NCI-H748 treated with DMSO at 0.1 percent for 48 hours (cell line): Measurements from ENCODE around the gene ISLR.
"Not testable (repeated sequence)": the region's sequence is repeated elsewhere in the genome, so short reads cannot be mapped to it uniquely, and the experiment has no call there.

Experiments
- DNase-seq: peaks from one replicate; lab custom pipeline; 2025; lab: John Stamatoyannopoulos, UW

Gene ISLR

DNA sequence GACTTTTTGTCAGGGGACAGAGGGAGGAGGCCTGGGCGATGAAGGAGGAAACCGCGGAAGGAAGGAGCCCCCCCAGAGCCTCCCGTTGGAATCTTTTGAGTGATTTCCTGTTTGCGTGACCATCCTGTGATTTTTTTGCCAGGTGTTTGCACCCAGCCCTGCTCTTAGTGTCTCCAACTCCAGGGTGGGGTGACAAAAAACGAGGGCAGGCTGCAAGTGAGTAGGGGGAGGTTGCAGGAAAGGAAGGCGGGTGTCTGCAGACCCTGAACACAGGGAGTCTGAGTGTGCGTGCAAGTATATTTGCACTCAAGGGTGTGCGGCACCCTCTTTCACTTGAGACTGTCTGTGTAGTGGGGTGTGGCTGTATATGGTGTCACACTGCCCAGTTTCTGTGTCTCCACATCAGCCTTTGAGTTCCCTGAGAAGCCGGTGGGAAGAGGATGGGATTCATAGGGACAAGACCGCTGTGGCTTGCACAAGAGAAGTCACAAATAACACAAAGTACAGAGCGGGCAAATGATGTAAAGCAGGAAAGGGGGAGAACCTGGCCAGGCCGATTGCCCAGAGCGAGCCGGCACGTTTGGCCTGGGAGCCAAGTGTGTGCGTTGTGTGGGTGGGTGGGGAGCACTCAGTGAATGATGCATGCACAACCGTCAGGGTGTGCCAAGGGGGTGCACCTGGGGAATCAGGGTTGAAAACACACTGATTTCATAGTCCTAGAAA lies 36.5 kb upstream of the ISLR start:
- DNase-seq = no peak

DNA sequence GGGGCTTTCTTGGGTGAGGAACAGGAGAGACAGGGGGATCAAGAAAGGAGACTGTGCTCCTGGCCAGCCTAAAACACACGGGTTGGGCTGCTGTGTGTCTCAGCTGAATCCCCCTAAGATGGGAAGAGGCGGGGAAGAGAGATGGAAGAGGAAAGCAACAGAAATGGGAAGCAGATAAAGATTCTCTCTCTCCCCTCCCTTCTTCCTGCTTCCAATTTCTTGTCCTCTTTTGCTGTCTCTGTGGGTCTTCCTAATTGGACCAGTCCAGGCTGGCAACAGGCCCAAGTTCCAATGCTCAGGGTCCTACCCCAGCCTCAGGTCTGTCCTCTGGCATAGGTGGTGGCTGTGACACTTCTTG lies 36.0 kb upstream of the ISLR start:
- DNase-seq = no peak

DNA sequence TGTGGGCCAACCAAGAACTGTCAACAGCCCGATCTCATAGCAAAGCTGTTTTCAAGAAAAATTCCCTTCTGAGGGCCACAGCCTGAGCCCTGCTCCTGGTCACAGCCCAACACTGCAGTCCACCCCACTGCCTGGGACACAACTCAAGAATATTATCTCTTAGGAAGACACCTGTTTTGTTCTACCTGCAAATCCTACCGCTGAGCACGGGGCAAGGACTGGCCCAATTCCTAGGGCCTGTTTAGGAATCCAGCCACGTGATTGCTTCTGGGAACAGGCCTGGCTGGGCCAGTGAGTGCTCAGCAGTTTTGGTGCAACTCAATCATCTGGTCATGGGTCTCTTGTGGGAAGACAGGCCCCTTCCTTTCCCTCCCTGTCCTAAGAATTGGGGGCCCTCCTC lies 34.9 kb upstream of the ISLR start:
- DNase-seq = no peak

DNA sequence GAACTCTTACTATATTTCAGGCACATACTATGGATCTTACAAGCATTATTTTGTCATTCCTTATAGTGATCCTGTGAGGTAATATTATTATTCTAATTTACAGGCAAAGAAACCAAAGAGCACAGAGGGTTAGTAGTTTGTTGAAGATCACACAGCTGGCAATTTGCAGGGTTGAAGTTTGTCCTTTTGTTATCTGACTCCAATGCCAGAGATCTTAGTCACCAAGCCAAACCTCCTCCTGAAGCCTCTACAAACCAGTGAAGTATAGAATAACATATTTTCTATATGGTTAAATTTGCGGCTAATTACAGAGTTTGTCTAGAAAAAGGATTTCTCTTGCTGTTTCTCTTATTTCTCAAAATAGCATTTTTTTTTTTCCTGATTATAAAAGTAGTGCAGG lies 31.9 kb upstream of the ISLR start:
- no peak for DNase-seq

DNA sequence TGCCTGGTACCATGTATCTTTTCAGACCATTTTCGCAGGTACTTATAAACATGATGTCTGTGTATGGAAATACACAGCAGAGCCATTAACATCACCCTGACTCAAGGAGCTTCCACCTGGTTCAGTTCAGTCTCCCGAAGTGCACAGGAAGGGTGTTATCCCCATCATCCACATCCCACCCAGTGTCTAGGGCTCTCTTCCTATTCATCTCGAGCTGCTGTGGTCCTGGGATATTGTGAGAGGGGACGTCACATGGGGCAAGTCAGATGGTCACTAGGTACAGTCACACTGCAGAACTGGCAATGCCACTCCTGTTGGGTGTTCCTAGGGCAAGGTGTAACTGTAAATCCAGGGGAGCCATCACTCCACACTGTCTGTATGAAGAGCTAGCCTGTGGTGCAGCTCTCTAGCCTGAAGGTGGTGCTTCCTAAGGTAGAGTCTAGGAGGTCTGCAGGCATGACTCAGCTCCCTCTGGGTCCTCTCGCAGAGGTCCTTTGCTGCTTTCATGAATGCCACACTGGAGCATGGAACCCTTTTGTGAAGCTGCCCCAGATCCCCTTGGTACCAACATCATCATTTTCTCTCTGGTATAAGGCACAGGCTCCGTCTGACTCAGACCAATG lies 29.2 kb upstream of the ISLR start:
- no peak for DNase-seq

DNA sequence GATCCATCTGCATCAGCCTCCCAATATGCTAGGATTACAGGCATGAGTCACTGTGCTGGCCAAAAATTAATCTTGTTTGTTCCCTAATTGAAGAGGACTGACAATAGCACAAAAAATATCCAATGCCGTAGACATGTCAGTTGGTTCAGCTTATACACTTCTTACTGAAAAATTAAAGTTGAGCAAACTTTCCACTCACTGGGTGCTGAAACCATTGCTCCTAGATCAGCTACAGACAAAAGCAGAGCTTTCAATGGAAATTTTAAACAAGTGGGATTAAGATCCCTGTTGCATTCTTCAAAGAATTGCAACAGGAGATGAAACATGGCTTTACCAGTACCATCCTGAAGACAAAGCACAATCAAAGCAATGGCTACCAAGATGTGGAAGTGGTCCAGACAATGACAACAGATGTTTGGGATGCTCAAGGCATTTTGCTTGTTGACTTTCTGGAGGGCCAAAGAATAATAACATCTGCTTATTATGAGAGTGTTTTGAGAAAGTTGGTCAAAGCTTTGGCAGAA lies 27.2 kb upstream of the ISLR start:
- DNase-seq = no peak

DNA sequence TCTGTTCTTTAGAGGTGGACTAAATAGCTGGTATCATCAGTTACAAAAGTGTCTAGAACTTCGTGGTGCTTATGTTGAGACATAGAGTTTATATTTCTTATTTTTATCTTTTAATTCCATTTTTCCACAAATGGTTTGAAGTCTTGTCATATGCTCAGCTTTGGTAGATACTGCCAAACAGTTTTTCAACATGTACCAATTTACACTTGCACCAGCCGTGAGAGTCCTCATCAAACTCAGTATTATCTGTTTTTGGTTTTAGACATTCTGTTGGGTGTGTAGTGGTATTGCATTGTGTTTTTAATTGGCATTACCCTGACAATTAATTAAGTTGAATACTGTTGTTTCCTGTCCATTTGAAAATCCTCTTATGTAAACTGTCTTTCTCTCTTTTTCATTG lies 26.5 kb upstream of the ISLR start:
- no peak for DNase-seq

DNA sequence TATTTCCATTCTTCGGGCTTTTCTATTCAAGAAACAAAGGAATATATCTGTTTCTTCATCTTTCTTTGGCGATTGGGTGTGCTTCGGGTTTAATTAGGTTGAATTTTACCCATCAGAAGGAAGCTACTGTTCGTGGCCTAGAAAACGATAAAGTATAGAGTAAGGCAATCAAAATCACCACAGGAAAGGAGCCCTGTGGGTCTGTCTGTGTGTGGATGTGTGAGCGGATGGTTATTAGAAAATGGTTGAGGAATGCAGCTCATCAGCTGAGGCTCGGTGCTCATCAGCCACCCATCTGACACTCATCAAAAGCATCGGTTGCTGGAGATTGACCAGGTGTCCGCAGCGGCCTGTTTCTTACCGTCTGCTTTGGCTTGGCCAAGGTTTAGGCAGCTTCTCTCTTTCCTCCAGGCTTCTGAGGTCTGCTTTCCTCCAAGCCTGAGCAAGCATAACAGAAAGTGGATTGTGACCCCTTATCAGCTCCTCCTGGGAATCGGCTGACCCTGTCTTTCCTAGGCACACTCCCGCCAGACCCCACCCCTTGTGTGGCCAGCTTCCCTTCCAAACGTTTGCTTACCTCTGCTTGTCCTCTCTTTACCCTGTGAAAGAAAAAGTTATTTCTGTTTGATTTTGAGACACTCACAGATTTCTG lies 17.6 kb upstream of the ISLR start:
- no peak for DNase-seq

DNA sequence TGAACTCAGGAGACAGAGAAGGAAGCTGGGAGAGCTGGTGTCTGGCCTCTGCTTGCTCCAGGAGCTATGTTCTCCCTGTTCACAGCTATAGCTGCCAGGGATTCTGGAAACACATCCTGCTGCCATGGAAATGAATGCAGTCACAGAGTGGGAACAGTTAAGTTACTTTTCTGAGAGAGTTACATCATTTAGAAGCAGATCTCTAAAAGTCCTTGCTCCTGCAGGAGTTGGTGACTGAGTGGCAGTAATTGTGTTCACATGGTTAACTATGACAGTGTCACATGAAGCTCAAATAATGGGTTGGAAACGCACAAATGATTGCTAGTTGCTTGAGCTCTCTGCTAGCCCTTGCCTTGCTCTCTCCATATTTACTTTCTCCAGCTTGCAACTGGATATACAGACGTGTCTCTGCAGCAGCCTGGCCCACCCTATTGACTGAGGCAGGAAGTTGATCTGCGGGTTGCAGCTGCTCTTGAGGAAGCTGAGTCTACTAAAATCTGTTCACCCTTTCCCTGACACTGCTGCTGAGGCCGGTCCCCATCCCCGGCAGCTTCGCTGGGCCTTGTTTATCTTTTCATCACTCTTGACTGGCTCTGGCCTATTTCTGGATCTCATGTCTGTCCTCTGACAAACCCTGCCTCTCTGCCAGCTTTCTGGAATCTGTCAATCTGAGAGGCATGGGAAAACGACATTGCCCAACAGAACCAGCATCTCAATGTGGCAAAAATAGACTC lies 16.7 kb upstream of the ISLR start:
- peak; percentile 28 for DNase-seq

DNA sequence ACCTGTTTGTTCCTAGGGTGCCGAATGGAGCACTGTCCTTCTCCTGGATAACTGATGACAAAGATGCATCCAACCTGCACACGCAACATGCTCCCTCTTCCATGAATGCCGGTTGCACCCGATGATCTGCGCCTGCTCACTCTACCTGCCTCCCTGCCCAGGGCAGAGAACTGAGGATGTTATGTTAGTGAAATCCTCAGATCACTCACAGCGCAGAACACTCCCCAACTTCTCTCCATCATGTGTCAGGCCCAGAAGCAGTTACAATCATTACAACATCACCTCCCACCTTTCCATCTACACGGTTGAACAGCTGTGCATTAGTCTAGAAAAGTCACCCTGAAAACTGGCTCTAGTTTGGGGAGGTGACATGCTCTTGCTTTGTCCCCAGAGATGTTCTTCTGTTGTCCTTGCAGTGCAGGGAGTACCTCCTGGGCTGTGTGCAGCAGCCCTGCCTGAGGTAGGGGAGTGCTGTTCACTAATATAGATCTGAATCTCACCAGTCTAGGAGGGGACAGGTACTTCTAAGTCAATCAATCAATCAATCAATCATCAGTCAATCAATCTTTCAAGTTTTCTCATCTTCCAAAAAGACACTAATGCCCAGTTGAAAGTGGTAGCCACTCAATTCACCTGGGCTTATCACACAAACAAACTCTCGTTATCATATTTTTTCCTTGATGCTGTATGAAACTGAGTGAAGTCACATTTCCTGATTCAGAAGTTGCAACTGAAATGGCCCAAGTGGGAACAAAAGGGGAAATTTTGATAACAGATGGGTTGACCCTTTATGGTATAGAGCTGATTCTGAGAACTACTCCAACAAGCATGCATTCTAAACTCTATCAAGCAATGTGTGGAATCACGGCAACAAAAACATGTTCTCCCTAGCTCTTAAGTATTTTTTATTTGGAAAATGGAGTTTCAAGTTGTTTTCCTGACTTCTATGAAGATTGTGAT lies 15.4 kb upstream of the ISLR start:
- no peak for DNase-seq

DNA sequence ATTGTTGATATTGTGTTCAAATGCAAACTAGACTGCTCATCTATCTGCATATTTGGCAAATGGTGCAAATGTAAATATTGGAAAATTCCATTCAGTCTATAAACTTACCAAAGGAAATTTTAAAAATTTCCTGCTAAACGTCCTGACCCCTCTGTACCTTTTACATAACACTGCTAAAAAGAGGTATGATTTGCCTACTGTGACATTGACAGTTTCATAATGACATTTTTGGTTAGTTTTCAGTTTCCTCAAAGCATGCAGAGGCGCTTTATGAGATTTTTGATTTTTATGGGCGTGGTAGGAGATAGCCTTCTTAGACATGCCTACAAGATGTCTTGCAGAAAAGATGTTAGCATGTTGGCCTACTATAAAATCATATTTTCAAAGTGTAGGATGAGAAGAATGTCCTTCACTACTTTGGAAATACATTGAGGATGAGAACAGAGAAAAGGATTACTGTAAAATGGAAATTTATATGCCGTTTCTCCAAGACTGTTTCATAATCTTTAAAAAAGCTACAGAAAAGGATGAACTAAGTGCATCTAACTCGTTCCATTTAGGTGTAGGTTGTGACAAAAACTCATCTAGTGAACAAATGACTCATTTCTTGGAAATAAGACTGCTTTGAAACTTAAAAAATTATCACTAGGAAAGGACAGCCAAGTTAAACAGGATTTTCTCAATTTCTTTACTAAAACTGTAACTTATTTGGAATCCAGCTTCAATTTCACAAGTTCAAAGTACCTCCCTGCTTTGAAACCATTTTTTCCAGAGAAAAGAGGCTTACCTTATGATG lies 14.5 kb upstream of the ISLR start:
- no peak for DNase-seq

DNA sequence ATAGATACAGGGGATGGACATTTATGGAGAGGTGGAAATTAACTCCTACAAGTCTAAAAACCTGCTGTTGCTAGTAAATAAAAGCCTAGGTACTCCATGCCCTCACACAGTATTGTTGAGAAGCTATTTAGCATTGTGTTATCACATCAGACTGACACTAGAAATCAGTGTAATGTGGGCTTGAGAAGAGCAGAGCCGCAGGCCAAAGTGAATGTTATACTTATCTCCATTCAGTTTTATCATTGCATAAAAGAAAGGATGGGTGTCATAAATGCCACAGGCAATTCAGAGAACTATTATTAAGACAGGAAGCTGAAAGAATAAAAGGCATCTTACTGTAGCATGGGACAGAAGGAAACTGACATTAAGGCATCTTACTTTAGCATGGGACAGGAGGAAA lies 13.7 kb upstream of the ISLR start:
- DNase-seq = no peak

DNA sequence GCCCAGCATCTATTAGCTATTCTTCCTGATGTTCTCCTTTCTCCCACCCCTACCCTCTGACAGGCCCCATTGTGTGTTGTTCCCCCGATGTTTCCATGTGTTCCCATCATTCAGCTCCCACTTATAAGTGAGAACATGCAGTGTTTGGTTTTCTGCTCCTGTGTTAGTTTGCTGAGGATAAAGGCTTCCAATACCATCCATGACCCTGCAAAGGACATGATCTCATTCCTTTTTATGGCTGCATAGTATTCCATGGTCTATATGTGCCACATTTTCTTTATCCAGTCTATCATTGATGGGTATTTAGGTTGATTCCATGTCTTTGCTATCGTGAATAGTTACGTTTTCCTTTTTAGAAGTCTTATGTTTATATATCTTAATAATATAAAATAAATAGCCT lies 13.1 kb upstream of the ISLR start:
- not testable (repeated sequence) for DNase-seq

DNA sequence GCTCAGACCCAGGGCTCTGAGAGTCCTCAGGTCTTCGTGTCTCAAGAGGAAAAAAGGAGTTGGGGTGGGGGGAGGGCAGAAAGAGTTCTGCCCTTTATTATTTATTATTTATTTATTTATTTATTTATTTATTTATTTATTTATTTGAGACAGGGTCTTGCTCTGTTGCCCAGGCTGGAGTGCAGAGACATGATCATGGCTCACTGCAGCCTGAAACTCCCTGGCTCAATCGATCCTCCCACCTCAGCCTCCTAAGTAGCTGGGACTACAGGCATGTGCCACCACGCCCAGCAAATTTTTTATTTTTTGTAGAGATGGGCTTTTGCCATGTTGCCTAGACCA lies 11.3 kb upstream of the ISLR start:
- not testable (repeated sequence) for DNase-seq

DNA sequence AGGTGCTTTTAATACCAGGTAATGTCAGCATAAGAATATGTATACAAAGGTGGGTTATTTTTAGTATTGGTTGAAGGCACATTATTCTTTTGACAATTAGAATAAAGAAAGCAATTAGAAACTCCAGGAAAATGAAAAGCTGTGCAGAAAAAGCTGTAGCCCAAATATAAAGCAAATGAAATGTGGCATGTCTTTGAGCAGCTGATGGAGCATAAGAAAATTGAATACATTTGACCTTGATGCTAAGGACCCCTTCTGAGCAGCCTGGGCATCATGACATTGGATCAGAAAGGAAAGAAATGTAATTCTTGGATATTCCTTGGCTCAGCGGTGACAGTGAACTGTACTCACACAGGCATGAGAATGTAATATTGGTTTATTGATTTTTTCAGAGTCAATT lies 8.0 kb upstream of the ISLR start:
- DNase-seq = no peak

DNA sequence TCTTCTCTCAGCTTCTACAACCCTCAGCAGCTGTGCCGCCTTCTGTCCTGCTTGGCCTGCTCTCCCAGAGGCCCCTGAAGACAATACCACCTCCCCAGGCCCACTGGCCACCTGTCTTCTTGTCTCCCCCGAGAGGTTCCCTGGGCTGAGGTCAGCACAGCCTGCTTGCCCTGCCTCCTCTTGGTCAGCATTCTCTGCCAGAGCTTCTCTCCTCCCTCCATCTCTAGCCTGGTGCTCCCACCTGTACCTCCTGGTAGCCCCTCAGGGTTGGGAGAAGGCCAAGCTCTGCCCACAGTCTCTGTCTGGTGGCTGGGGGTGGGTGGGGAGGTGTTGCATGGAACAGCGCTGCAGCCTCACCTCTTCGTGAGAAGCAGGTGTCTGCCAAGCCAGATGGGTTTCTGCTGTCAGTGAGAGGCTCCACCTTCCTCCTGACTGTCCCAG lies 5.6 kb upstream of the ISLR start:
- no peak for DNase-seq

DNA sequence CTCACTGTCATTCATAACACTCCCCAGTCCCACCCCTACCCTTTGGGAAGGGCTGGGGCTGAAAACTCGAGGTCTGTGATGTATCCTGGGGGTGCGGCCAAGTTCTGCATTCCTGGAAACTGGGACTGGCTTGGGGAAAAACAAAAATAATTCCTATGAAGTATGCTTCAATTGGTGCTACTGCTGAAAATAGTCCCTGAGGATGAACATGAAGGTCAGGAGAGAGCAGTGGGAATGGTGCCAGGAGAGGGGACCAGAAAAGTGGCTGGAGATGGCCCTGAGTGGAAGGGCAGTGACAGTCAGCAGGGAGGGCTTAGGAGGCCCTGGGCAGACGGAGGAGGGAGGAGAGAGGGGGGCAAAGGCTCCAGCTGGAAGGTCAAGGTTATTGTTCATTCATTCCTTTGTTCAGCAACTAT lies 4.8 kb upstream of the ISLR start:
- DNase-seq = no peak

DNA sequence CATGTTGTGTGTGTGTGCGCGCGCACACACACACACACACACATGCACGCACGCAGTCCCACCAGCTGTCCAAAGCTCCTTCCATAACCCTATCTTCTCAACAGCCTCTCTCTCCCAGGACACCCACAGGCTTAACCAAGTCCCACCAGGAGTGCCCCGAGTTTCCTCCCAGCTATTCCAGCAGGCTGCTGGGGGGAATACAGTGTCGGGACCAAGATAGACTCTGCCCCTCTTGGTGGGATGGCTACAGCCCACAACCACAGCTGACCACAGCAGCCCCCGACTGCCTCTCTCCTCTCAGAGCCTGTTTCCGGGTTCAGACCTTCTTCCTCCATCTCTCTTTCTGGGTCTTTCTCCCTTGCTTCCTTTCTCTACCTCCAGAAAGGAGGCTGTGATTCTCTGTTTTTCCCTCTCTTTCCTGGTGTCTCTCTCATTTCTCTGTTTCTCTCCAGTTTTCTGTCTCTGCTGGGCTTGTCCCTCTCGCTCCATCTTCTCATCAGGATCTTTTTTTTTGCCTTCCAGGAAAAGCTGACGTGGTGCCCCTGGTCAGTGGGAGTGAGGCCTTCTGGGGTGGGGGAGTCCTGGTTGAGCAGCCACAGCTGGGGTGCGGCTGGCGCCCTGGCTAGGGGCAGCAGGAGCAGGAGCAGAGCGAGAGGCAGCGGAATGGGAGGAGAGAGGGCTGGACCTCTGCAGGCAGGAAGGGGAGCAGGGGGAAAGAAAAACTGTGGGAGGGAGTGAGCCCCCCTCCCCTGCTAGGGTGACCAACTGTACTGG lies 3.3 kb upstream of the ISLR start:
- no peak for DNase-seq

DNA sequence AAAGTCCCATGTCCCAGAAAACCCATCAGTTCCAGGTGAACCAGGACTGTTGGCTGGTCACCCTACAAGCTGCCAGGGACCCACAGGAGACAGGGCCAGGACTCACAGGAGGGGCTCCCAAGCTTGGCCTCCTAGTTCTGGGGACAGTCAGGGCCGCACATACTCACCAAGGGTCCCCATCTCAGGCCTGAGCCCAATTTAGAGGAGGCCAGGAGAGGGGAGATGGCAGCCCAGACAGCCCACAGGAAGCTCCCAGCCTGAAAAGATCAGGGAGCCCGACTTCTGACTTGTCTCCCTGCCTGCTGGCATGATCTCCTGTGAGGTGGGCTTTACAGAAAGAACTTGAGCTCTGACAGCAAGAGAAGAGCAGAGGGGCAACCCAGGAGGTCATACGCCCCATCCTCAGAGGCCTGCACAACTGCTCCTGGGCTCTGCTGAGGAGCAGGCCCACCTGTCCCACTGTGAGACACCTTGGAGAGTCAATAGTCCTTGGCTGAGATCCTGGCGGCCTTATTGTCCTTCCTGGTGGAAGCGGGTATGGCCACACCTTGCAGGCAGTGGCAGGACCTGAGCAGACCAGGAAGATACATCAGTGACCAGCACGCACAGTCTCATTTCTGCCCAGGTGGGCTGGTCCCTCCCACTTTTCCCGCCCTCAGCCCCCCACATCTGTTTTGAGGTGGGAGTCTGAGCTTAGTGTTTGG lies 2.5 kb upstream of the ISLR start:
- DNase-seq = no peak
